ENCODE measurements around the gene MGAT1.

- TF ChIP-seq CTCF (IDR thresholded peaks at IDR 0.05; ENCODE audit: low read depth, low read length): no peak
- TF ChIP-seq EZH2phosphoT487 (IDR thresholded peaks at IDR 0.05; ENCODE audit: low read depth): no peak
Observed at GRCh38 chr5:180775624-180776023, 27.0 kb downstream of the MGAT1 start.

Data from OCI-LY3 (cell line).